SU-DHL-6 (cell line): ENCODE results near the gene STAMBPL1.

Source experiments
- H2AFZ ChIP-seq: fragments of 200-600 bp; sonication (generic); 2 replicates; pipeline ENCODE4 v1.6.1; 2014; ENCODE audit warnings: low read depth, mild to moderate bottlenecking, moderate library complexity, mixed read lengths, antibody characterized with exemption, low read length; ENCODE audit not compliant: severe bottlenecking
- H3F3A ChIP-seq: fragments of 200-600 bp; shearing (Covaris generic); 2 replicates; pipeline ENCODE4 v1.6.0; 2016; ENCODE audit warnings: antibody characterized with exemption, mild to moderate bottlenecking; ENCODE audit not compliant: insufficient read depth
- H3K27ac ChIP-seq: fragments of 200-600 bp; sonication (generic); 2 replicates; pipeline ENCODE4 v1.5.1; 2016; ENCODE audit warnings: low read depth, mild to moderate bottlenecking, low read length, moderate library complexity, mixed read lengths
- H3K27me3 ChIP-seq: fragments of 200-600 bp; sonication (generic), shearing (Covaris generic); 2 replicates; pipeline ENCODE4 v1.6.0; 2014; ENCODE audit warnings: mild to moderate bottlenecking, low read length
- H3K36me3 ChIP-seq: fragments of 200-600 bp; sonication (generic); 2 replicates; pipeline ENCODE4 v1.6.1; 2014; ENCODE audit warnings: mild to moderate bottlenecking, low read length, mixed read lengths
- H3K4me2 ChIP-seq: fragments of 300-600, 200-600 bp; shearing (Covaris generic), sonication (generic); 2 replicates; pipeline ENCODE4 v1.6.0; 2014; ENCODE audit warnings: low read length, low read depth, mild to moderate bottlenecking; ENCODE audit not compliant: poor library complexity, severe bottlenecking
- H3K4me3 ChIP-seq: fragments of 200-600 bp; sonication (generic); 2 replicates; pipeline ENCODE4 v1.5.1; 2014; ENCODE audit warnings: antibody characterized with exemption, low read length, mild to moderate bottlenecking, mixed read lengths; ENCODE audit not compliant: insufficient read depth, poor library complexity, severe bottlenecking
- H3K79me2 ChIP-seq: fragments of 200-600 bp; sonication (generic); 2 replicates; pipeline ENCODE4 v1.6.1; 2014; ENCODE audit warnings: mild to moderate bottlenecking, low read length, moderate library complexity; ENCODE audit not compliant: insufficient read depth
- H3K9ac ChIP-seq: fragments of 200-600 bp; sonication (generic); 2 replicates; pipeline ENCODE4 v1.7.0; 2014; ENCODE audit warnings: mild to moderate bottlenecking, low read length
- H3K9me2 ChIP-seq: fragments of 200-600 bp; sonication (generic); replicated peaks from 2 replicates; pipeline ENCODE4 v1.6.1; 2014; ENCODE audit warnings: low read length; ENCODE audit not compliant: insufficient read depth
- H3K9me3 ChIP-seq: fragments of 200-600 bp; sonication (generic); 2 replicates; pipeline ENCODE4 v1.6.1; 2014; ENCODE audit warnings: low read length, mixed read lengths; ENCODE audit not compliant: insufficient read depth
- H4K20me1 ChIP-seq: fragments of 200-600 bp; sonication (generic); 2 replicates; pipeline ENCODE4 v1.6.1; 2014; ENCODE audit warnings: low read depth, mild to moderate bottlenecking, antibody characterized with exemption, low read length, moderate library complexity, mixed read lengths
- CTCF ChIP-seq: fragments of 200-600 bp; sonication (generic); IDR thresholded peaks from one replicate; pipeline ENCODE4 v1.5.1; 2017; ENCODE audit warnings: antibody characterized with exemption, mild to moderate bottlenecking, low read length, moderate library complexity; ENCODE audit not compliant: insufficient read depth, poor library complexity, severe bottlenecking
- EZH2phosphoT487 ChIP-seq: fragments of 200-600 bp; sonication (generic), shearing (Covaris generic); conservative IDR thresholded peaks from 2 replicates; pipeline ENCODE4 v1.6.1; 2018; ENCODE audit warnings: mild to moderate bottlenecking, antibody characterized with exemption, low read length, moderate library complexity, mixed read lengths

The STAMBPL1 gene

GRCh38 chr10:88915781-88916180 lies 35.7 kb downstream of the STAMBPL1 start:
- Histone ChIP-seq H3K4me2 (no peak overlapping the region), H3K9me2 (no peaks in the 10 kb centered on the region), H3K79me2 (no peaks in the 10 kb centered on the region), H3K36me3 (peaks cover 3% of the 10 kb centered on the region; the same call in 1 of the 2 replicates), H3K27ac (no peak overlapping the region), H3K4me3 (no peak overlapping the region), H3K9ac (no peak overlapping the region), H3K27me3 (no peaks in the 10 kb centered on the region), H2AFZ (no peak overlapping the region), H3F3A (no peaks in the 10 kb centered on the region), H3K9me3 (no peaks in the 10 kb centered on the region), H4K20me1 (no peaks in the 10 kb centered on the region)
- TF ChIP-seq EZH2phosphoT487 (no peak), CTCF (no peak)

- H3F3A ChIP-seq = no peaks in the 10 kb centered on the region
- H3K9me2 ChIP-seq = no peaks in the 10 kb centered on the region
- no peaks in the 10 kb centered on the region for H3K27me3 ChIP-seq
- H3K4me2 ChIP-seq = no peak overlapping the region
- H3K9me3 ChIP-seq = no peaks in the 10 kb centered on the region
- 0 out of 2 replicates have a peak, but pooled peaks cover 2% of the 10 kb centered on the region for H3K36me3 ChIP-seq
- no peak overlapping the region for H3K9ac ChIP-seq
- no peak overlapping the region for H3K4me3 ChIP-seq
- no peak overlapping the region for H2AFZ ChIP-seq
- no peaks in the 10 kb centered on the region for H3K79me2 ChIP-seq
- no peak overlapping the region for H3K27ac ChIP-seq
- no peak for TF ChIP-seq EZH2phosphoT487
- TF ChIP-seq CTCF = no peak
- H4K20me1 ChIP-seq = no peaks in the 10 kb centered on the region
These were observed 36.2 kb downstream of the STAMBPL1 start for GRCh38 chr10:88916231-88916630.

- Histone ChIP-seq H3K27me3 (no peaks in the 10 kb centered on the region), H2AFZ (no peak overlapping the region), H3K9me2 (no peaks in the 10 kb centered on the region), H3K36me3 (0 out of 2 replicates have a peak, but pooled peaks cover 2% of the 10 kb centered on the region), H3K4me2 (no peak overlapping the region), H3K27ac (no peak overlapping the region), H3K79me2 (no peaks in the 10 kb centered on the region), H3K9ac (no peak overlapping the region), H3K4me3 (no peak overlapping the region), H3K9me3 (no peaks in the 10 kb centered on the region), H3F3A (no peaks in the 10 kb centered on the region), H4K20me1 (no peaks in the 10 kb centered on the region)
- TF ChIP-seq CTCF = no peak
- no peak for TF ChIP-seq EZH2phosphoT487
These were observed 36.9 kb downstream of the STAMBPL1 start for GRCh38 chr10:88916986-88917385.
